Vagina (tissue), 2 donors: ENCODE measurements around the gene SLC46A1. TPM values are rescaled to one million over a fixed set of nuclear protein-coding genes. Genes with fewer than 3 reads are reported as not detected.

Experiments
- DNase-seq, 2 donors: peaks; one replicate each; pipeline ENCODE4 v3.0.0-alpha.2; 2017; ENCODE audit errors: extremely low spot score in 2 of 2
- H3K27ac ChIP-seq: fragments of 200-600 bp; sonication (generic); one replicate; pipeline ENCODE4 v1.5.1; 2019
- H3K27me3 ChIP-seq: fragments of 200-600 bp; sonication (generic); one replicate; pipeline ENCODE4 v1.5.1; 2019
- H3K36me3 ChIP-seq, 2 donors: fragments of 200-600 bp; sonication (generic); one replicate each; pipeline ENCODE4 v1.5.1; 2017 to 2019
- H3K4me1 ChIP-seq: fragments of 200-600 bp; sonication (generic); one replicate; pipeline ENCODE4 v1.5.1; 2019
- H3K4me3 ChIP-seq, 2 donors: fragments of 200-600 bp; sonication (generic); 1 replicate in 1 of 2; 2 replicates in 1 of 2; pipeline ENCODE4 v1.5.1; 2016 to 2019
- H3K9me3 ChIP-seq: fragments of 200-600 bp; sonication (generic); one replicate; pipeline ENCODE4 v1.5.1; 2019
- POLR2A ChIP-seq, 2 donors: fragments of 450-650 bp; IDR thresholded peaks; one replicate each; pipeline ENCODE4 v1.6.1; 2017; ENCODE audit warnings: antibody characterized with exemption in 2 of 2, mild to moderate bottlenecking in 2 of 2, moderate library complexity in 2 of 2
- POLR2AphosphoS5 ChIP-seq, 2 donors: sonication (generic); formaldehyde crosslinking; IDR thresholded peaks; one replicate each; pipeline ENCODE4 v1.9.0; 2017; ENCODE audit warnings: antibody characterized with exemption in 2 of 2, mild to moderate bottlenecking in 2 of 2, low read depth in 1 of 2; ENCODE audit not compliant: insufficient read depth in 1 of 2
- intact Hi-C: fragments of 100-400 bp; cut with DNase I; formaldehyde crosslinking; loops from one replicate; pipeline ENCODE4 v1.15.1; 2023
- total RNA-seq: library from RNA; depleted of rRNA; stranded (reverse); fragments of >200 nt; gene quantifications from one replicate; pipeline ENCODE4 v1.2.3, GENCODE V29; 2016
- TF ChIP-seq, protein P1 (sequence below), 3 experiments: fragments of 450-650 bp in 2 of 3; fragments of 200-600 bp in 1 of 3; sonication (generic) in 1 of 3; IDR thresholded peaks; one replicate each; pipeline ENCODE4 v1.5.1; 2017 to 2019; ENCODE audit warnings: antibody characterized with exemption in 3 of 3, mild to moderate bottlenecking in 2 of 3, moderate library complexity in 2 of 3

The SLC46A1 gene
- total RNA-seq, 1 donor from 2014 or later = 13.8 TPM

DNA sequence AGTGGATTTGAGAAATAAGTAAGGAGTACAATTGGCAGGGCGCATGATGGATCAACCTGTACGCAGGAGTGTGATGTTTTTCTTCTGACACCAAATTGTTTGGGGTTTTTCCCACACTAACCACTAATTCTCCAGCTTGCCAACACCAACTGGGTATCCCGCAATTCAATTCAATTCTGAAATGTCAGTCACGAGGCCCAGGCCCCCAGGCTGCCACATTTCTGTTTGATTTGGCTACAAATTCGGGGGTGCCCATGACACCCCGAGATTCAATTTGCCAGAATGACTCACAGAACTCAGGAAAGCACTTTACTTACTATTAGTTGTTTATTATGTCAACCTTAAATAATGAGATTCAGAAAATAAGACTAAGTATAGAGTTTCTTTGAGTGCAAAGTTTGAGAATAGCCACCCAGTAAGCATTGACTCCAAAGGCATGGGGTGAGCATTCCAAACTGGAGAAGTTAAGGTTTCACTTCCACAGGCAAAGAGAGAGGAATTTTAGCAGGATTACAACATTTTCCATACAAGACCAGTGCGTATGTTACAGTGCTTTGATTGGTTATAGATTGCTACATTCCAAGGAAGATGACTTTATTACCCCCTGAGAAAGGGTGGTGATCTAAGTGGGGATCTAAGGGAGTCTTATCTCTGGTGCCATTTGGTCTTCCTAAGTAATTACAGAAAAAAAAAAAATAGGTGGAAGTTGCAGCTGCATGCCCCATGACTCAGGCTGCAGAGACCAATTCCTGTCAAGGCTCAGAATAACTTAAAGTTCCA is 11.5 kb downstream of the SLC46A1 start:
- peaks cover 0 to 26% of the 10 kb centered on the region in 2 donors for H3K36me3 ChIP-seq
- H3K4me1 ChIP-seq = no peaks in the 10 kb centered on the region
- H3K27me3 ChIP-seq = no peaks in the 10 kb centered on the region
- no peaks in the 10 kb centered on the region for H3K9me3 ChIP-seq
- DNase-seq = no peak
- H3K4me3 ChIP-seq = no peak overlapping the region
- H3K27ac ChIP-seq = no peak overlapping the region
- TF ChIP-seq POLR2A (IDR thresholded peaks at IDR 0.05) = no peak
- TF ChIP-seq, protein P1, sequence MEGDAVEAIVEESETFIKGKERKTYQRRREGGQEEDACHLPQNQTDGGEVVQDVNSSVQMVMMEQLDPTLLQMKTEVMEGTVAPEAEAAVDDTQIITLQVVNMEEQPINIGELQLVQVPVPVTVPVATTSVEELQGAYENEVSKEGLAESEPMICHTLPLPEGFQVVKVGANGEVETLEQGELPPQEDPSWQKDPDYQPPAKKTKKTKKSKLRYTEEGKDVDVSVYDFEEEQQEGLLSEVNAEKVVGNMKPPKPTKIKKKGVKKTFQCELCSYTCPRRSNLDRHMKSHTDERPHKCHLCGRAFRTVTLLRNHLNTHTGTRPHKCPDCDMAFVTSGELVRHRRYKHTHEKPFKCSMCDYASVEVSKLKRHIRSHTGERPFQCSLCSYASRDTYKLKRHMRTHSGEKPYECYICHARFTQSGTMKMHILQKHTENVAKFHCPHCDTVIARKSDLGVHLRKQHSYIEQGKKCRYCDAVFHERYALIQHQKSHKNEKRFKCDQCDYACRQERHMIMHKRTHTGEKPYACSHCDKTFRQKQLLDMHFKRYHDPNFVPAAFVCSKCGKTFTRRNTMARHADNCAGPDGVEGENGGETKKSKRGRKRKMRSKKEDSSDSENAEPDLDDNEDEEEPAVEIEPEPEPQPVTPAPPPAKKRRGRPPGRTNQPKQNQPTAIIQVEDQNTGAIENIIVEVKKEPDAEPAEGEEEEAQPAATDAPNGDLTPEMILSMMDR (IDR thresholded peaks at IDR 0.05) = no peak
- TF ChIP-seq POLR2AphosphoS5 (IDR thresholded peaks at IDR 0.05; ENCODE audit: insufficient read depth in 1 of 2, low read depth in 1 of 2) = no peak
- intact Hi-C loops = no loop called here

DNA sequence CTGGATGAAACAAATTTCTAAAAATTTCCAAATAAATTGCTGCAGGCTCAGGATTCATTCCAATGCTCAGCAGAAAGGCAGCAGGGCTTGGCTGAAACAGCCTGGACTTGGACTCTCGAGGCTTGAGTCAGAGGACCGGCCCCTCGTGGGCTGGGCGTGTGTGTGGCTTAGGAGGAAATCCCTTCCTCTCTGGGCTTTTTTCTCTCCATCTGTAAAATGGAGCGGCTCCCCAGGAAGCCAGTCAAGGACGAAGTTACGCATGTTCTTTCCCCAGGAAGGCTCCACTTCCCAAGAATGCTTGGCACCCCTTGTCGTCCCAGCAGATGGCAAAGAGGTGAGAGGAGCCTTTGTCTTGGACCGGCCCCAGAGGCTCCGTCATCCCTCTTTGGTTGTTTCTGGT is 13.5 kb downstream of the SLC46A1 start:
- Histone ChIP-seq H3K9me3 (no peaks in the 10 kb centered on the region), H3K27ac (no peak overlapping the region), H3K4me1 (no peaks in the 10 kb centered on the region), H3K4me3 (no peak overlapping the region), H3K36me3 (peaks cover 0 to 44% of the 10 kb centered on the region in 2 donors), H3K27me3 (no peaks in the 10 kb centered on the region)
- TF ChIP-seq, protein P1 (IDR thresholded peaks at IDR 0.05) = no peak
- TF ChIP-seq POLR2AphosphoS5 (IDR thresholded peaks at IDR 0.05; ENCODE audit: insufficient read depth in 1 of 2, low read depth in 1 of 2) = no peak
- TF ChIP-seq POLR2A (IDR thresholded peaks at IDR 0.05) = no peak
- intact Hi-C loops = no loop called here
- DNase-seq = no peak

DNA sequence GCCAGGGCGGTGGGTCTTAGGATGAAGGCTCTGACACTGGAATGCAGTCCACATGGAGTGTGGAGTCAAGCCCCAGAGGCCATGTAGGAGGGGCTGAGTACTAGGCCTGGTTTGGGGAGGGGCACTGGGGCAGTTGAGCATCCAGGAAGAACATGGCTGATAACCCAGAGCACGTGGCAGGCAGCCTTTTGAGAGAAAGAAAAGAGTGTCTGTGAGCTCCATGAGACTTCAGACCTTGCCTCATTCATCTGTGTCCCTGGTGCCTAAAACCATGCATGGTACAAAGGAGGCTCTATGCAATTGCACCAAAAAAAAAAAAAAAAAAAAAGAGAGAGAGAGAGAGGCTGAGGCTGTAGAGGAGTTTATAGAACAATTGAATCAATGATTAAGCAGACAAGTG is 14.6 kb downstream of the SLC46A1 start:
- Histone ChIP-seq H3K4me3 (no peak overlapping the region), H3K4me1 (no peaks in the 10 kb centered on the region), H3K36me3 (peaks cover 0 to 44% of the 10 kb centered on the region in 2 donors), H3K27me3 (no peaks in the 10 kb centered on the region), H3K9me3 (no peaks in the 10 kb centered on the region), H3K27ac (no peak overlapping the region)
- intact Hi-C loops = no loop called here
- TF ChIP-seq, protein P1 (IDR thresholded peaks at IDR 0.05) = no peak
- TF ChIP-seq POLR2A (IDR thresholded peaks at IDR 0.05) = no peak
- no peak for TF ChIP-seq POLR2AphosphoS5 (IDR thresholded peaks at IDR 0.05; ENCODE audit: insufficient read depth in 1 of 2, low read depth in 1 of 2)
- DNase-seq = no peak

DNA sequence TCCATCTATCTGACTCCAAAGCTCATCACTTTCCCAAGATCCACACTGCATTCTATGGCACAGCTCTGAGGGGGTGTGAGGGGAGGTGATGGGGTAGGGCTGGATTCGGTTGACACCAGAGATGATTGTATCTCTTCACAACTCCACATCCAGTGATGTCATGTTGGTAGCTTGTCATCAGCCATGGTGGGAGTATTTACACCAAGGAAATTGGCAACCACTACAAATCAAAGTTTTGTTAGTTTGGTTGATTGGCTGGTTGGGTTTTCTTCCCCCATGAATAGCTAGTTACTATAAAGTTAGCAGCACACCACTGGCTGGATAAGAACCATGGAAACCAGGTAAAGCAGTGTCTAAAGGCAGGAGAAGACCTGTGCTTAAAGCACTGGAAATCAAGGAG is 15.0 kb downstream of the SLC46A1 start:
- intact Hi-C loops = no loop called here
- TF ChIP-seq, protein P1 (IDR thresholded peaks at IDR 0.05) = no peak
- TF ChIP-seq POLR2A (IDR thresholded peaks at IDR 0.05) = no peak
- TF ChIP-seq POLR2AphosphoS5 (IDR thresholded peaks at IDR 0.05; ENCODE audit: insufficient read depth in 1 of 2, low read depth in 1 of 2) = no peak
- Histone ChIP-seq H3K36me3 (peaks cover 0 to 44% of the 10 kb centered on the region in 2 donors), H3K27me3 (no peaks in the 10 kb centered on the region), H3K4me1 (no peaks in the 10 kb centered on the region), H3K9me3 (no peaks in the 10 kb centered on the region), H3K27ac (no peak overlapping the region), H3K4me3 (no peak overlapping the region)
- DNase-seq = no peak

DNA sequence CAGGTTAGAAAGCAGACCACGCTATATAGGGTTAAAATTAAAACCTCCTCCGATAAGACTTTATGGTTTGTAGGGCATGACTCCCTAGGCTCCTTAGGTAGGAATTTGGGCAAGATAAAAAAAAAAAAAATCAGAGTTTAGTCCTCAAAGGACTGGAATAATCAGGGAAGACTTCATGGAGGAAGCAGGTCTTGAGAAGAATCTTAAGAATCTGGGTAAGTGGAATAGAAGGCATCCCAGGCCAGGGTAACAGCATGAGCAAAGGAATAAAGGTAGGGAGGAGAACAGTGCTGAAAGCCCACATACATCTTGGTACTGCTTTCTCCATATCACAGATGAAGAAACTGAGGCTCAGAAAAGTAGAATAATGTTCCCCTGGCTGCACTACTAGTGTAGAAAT is 15.4 kb downstream of the SLC46A1 start:
- H3K36me3 ChIP-seq = peaks cover 0 to 44% of the 10 kb centered on the region in 2 donors
- intact Hi-C loops = no loop called here
- TF ChIP-seq, protein P1 (IDR thresholded peaks at IDR 0.05) = no peak
- no peak overlapping the region for H3K27ac ChIP-seq
- no peak overlapping the region for H3K4me3 ChIP-seq
- no peaks in the 10 kb centered on the region for H3K4me1 ChIP-seq
- DNase-seq = no peak
- H3K27me3 ChIP-seq = no peaks in the 10 kb centered on the region
- no peaks in the 10 kb centered on the region for H3K9me3 ChIP-seq
